ENCODE data around the gene UBE4B.

The UBE4B gene

GRCh38 chr1:10128101-10128765 lies 95.5 kb downstream of the UBE4B start:
- DNase-seq (ENCODE audit: low read depth) = no peak
- no peak overlapping the region for H3K4me3 ChIP-seq (ENCODE audit: low read depth, low read length)
- TF ChIP-seq CTCF (IDR thresholded peaks at IDR 0.05; ENCODE audit: control insufficient read depth, extremely low read depth, insufficient read depth) = no peak

GRCh38 chr1:10132316-10132715 lies 99.6 kb downstream of the UBE4B start:
- no peak for TF ChIP-seq CTCF (IDR thresholded peaks at IDR 0.05; ENCODE audit: control insufficient read depth, extremely low read depth, insufficient read depth)
- no peak overlapping the region for H3K4me3 ChIP-seq (ENCODE audit: low read depth, low read length)
- DNase-seq (ENCODE audit: low read depth) = no peak

GRCh38 chr1:10132852-10133251 lies 100.1 kb downstream of the UBE4B start:
- no peak overlapping the region for H3K4me3 ChIP-seq (ENCODE audit: low read depth, low read length)
- DNase-seq (ENCODE audit: low read depth) = no peak
- TF ChIP-seq CTCF (IDR thresholded peaks at IDR 0.05; ENCODE audit: control insufficient read depth, extremely low read depth, insufficient read depth) = no peak

DNA sequence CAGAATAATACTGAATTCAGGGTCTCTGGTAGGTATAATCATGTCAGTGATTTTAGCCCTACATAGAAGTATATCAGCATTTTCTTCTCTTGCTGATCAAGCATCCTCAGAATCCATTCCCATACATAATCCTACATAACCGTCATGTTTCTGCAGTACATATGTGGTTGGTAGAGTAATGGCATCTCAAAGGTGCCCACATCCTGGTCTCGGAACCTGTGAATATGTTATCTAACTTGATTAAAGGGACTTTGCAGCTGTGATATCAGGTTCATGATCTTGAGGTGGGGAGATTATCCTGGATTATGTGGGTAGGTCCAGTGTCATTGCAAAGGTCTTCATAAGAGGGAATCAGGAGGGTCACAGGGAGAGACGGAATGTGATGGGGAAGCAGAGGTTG lies 108.2 kb downstream of the UBE4B start:
- no peak overlapping the region for H3K4me3 ChIP-seq (ENCODE audit: low read depth, low read length)
- DNase-seq (ENCODE audit: low read depth) = no peak
- TF ChIP-seq CTCF (IDR thresholded peaks at IDR 0.05; ENCODE audit: control insufficient read depth, extremely low read depth, insufficient read depth) = no peak

GRCh38 chr1:10143961-10144485 lies 111.3 kb downstream of the UBE4B start:
- DNase-seq (ENCODE audit: low read depth) = no peak
- H3K4me3 ChIP-seq (ENCODE audit: low read depth, low read length) = no peak overlapping the region
- no peak for TF ChIP-seq CTCF (IDR thresholded peaks at IDR 0.05; ENCODE audit: control insufficient read depth, extremely low read depth, insufficient read depth)

DNA sequence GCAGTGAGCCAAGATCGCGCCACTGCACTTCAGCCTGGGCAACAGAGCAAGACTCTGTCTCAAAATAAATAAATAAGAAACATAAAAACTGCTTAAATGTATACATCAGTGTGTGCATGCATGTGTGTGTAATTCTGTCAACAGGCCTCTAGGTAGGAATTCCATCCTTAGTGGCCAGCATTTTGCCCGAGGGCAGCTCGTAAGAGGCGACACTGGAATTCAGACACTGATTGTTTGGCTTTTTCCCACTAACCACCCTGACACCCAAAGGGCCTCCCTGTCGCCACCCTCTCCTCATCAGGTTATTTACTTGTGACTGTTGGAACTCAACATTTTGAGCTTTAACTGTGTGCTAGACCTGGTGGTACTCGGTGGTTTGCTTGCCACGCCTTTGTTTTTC lies 113.6 kb downstream of the UBE4B start:
- H3K4me3 ChIP-seq (ENCODE audit: low read depth, low read length) = no peak overlapping the region
- no peak for TF ChIP-seq CTCF (IDR thresholded peaks at IDR 0.05; ENCODE audit: control insufficient read depth, extremely low read depth, insufficient read depth)
- DNase-seq (ENCODE audit: low read depth) = no peak

- DNase-seq (ENCODE audit: low read depth) = no peak
- no peak overlapping the region for H3K4me3 ChIP-seq (ENCODE audit: low read depth, low read length)
- TF ChIP-seq CTCF (IDR thresholded peaks at IDR 0.05; ENCODE audit: control insufficient read depth, extremely low read depth, insufficient read depth) = no peak
Observed at GRCh38 chr1:10149231-10149630, 116.5 kb downstream of the UBE4B start.
